ENCODE results near the gene SCAF1.

GRCh38 chr19:49616945-49617344 is 25.1 kb upstream of the SCAF1 start:
- TF ChIP-seq CTCF (IDR thresholded peaks at IDR 0.05): no peak
- TF ChIP-seq POLR2A (IDR thresholded peaks at IDR 0.05): no peak

Measured in right lobe of liver (tissue), 4 donors.